Measurements from ENCODE around the gene CHST8.
"Not testable (repeated sequence)": the region's sequence is repeated elsewhere in the genome, so short reads cannot be mapped to it uniquely, and the experiment has no call there.

CHST8 gene

GRCh38 chr19:33616857-33617256, 4.9 kb upstream of the CHST8 start:
- no peak for DNase-seq (ENCODE audit: low read depth in 2 of 3, low spot score in 2 of 3)

DNA sequence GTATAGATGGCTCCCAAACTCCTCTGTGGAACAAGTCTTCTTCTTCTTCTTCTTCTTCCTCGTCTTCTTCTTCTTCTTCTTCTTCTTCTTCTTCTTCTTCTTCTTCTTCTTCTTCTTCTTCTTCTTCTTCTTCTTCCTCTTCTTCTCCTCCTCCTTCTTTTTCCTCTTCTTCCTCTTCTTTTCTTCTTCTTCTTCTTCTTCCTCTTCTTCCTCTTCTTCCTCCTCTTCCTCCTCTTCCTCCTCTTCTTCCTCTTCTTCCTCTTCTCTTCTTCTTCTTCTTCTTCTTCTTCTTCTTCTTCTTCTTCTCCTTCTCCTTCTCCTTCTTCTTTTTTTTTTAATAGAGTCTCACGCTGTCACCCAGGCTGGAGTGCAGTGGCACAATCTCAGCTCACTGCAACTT, 3.4 kb upstream of the CHST8 start:
- not testable (repeated sequence) for DNase-seq (ENCODE audit: low read depth in 2 of 3, low spot score in 2 of 3)

DNA sequence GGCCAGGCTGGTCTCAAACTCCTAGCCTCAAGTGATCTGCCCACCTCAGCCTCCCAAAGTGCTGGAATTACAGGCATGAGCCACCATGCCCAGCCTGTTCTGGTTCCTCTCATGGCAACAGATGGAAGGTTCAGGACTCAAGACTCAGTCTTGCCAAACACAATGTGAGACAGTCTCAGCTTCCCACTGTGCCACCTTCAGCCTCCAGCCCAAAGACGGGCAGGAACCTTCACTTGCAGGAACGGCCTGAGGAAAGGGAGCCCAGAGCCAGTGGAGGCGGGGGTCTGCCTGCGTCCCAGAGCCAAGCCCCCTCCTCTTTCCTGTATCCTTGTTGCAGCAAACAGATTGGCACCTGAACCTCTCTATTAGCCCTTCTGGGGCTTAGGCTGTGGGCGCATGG, 2.9 kb upstream of the CHST8 start:
- no peak for DNase-seq (ENCODE audit: low read depth in 2 of 3, low spot score in 2 of 3)

DNA sequence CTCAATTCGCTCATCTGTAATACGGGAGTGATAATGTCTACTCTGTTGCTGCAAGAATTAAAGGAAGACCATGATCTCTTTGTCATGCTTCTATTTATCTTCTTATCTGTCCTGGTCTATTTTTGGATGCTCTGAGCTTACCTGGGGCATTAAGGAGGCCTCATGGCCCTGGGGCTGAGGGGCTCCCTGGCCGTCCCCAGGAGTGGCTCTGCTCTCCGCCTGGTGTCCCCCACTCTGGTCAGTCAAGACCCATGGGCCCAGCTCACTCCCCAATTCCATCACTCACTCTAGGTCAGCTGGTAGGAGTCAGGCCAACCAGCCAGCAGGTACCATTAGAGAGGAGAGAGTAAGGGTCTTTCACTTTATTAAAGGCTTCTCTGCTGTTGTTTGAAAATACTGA, 1.1 kb upstream of the CHST8 start:
- no peak for DNase-seq (ENCODE audit: low read depth in 2 of 3, low spot score in 2 of 3)

- no peak for DNase-seq (ENCODE audit: low read depth in 2 of 3, low spot score in 2 of 3)
These were observed 528 bp upstream of the CHST8 start for GRCh38 chr19:33621065-33621785.

- no peak for DNase-seq (ENCODE audit: low read depth in 2 of 3, low spot score in 2 of 3)
These were observed 704 bp downstream of the CHST8 start for GRCh38 chr19:33622505-33622808.

- DNase-seq (ENCODE audit: low read depth in 2 of 3, low spot score in 2 of 3): no peak
These were observed 1.2 kb downstream of the CHST8 start for GRCh38 chr19:33622809-33623511.

GRCh38 chr19:33624586-33624985, 2.8 kb downstream of the CHST8 start:
- no peak for DNase-seq (ENCODE audit: low read depth in 2 of 3, low spot score in 2 of 3)

GRCh38 chr19:33627526-33627925, 5.8 kb downstream of the CHST8 start:
- DNase-seq (ENCODE audit: low read depth in 2 of 3, low spot score in 2 of 3): no peak

- no peak for DNase-seq (ENCODE audit: low read depth in 2 of 3, low spot score in 2 of 3)
These were observed 6.4 kb downstream of the CHST8 start for GRCh38 chr19:33627962-33628839.

- no peak for DNase-seq (ENCODE audit: low read depth in 2 of 3, low spot score in 2 of 3)
These were observed 7.4 kb downstream of the CHST8 start for GRCh38 chr19:33628921-33629825.

GRCh38 chr19:33629826-33630375, 8.1 kb downstream of the CHST8 start:
- DNase-seq (ENCODE audit: low read depth in 2 of 3, low spot score in 2 of 3): no peak

GRCh38 chr19:33630880-33631608, 9.3 kb downstream of the CHST8 start:
- DNase-seq (ENCODE audit: low read depth in 2 of 3, low spot score in 2 of 3): no peak

DNA sequence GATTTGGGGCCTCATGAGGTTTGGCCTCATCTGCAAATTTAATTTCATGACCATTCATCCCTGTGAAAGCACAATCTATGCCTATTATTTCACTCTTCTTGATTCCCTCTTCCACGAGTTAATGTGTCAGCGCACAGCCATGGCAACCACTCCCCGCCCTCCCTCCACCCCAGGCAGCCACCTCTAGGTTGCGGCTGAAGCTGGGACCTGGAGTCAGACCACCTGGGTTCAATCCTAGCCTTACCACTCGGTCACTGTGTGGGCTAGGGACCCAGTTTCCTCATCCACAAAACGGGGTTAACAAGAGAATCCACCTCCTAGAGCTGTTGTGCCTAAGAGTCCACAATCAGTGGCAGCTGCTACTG, 9.8 kb downstream of the CHST8 start:
- DNase-seq (ENCODE audit: low read depth in 2 of 3, low spot score in 2 of 3): no peak

- DNase-seq (ENCODE audit: low read depth in 2 of 3, low spot score in 2 of 3): no peak
These were observed 12.8 kb downstream of the CHST8 start for GRCh38 chr19:33634361-33635091.

- DNase-seq (ENCODE audit: low read depth in 2 of 3, low spot score in 2 of 3): no peak
These were observed 16.6 kb downstream of the CHST8 start for GRCh38 chr19:33638167-33639034.

DNA sequence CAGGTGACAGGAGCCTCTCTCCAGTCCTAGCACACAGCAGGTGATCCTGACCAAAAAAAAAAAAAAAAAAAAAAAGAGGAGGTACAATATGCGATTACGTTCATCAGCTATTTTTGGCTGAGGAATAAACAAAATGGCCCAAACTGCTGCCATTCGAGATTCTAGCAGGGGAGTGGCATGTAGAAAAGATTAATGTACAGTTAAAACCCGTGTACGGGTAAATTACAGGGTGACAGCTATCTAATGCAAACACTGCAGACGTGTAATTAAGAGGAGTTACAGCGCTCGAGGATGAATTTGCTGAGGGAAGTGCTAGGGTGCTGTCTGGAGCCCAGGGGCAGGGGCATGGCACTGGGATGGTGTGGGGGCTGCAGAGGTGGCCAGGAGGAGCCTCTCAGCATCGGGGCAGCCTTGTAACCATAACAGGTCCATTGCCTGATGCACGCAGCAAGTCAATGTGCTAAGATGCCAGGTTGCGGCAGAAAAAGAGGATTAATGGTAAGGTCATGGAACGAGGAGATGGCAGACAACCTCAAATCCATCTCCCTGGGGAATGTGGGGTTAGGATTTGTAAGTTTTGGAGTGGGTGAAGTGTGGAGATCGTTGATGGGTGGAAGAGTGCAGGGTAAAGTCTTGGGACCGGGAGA, 17.4 kb downstream of the CHST8 start:
- DNase-seq (ENCODE audit: low read depth in 2 of 3, low spot score in 2 of 3): no peak

GRCh38 chr19:33640773-33641172, 19.0 kb downstream of the CHST8 start:
- no peak for DNase-seq (ENCODE audit: low read depth in 2 of 3, low spot score in 2 of 3)

Measured in activated CD8-positive, alpha-beta memory T cell treated with anti-CD3 and anti-CD28 coated beads for 48 hours (primary cell).